NCI-H2227 treated with DMSO at 0.1 percent for 48 hours (cell line): ENCODE data around the gene ROMO1.
"Not testable (repeated sequence)": the region's sequence is repeated elsewhere in the genome, so short reads cannot be mapped to it uniquely, and the experiment has no call there.

Experiments
- DNase-seq: peaks from one replicate; lab custom pipeline; 2025; lab: John Stamatoyannopoulos, UW

ROMO1 gene

GRCh38 chr20:35731469-35731788, 32.2 kb downstream of the ROMO1 start:
- DNase-seq: no peak

GRCh38 chr20:35731862-35732643, 32.8 kb downstream of the ROMO1 start:
- DNase-seq: no peak

- DNase-seq: no peak
These were observed 33.4 kb downstream of the ROMO1 start for GRCh38 chr20:35732644-35732982.

GRCh38 chr20:35734374-35734773, 35.2 kb downstream of the ROMO1 start:
- DNase-seq: no peak

- no peak for DNase-seq
These were observed 35.8 kb downstream of the ROMO1 start for GRCh38 chr20:35734777-35735649.

DNA sequence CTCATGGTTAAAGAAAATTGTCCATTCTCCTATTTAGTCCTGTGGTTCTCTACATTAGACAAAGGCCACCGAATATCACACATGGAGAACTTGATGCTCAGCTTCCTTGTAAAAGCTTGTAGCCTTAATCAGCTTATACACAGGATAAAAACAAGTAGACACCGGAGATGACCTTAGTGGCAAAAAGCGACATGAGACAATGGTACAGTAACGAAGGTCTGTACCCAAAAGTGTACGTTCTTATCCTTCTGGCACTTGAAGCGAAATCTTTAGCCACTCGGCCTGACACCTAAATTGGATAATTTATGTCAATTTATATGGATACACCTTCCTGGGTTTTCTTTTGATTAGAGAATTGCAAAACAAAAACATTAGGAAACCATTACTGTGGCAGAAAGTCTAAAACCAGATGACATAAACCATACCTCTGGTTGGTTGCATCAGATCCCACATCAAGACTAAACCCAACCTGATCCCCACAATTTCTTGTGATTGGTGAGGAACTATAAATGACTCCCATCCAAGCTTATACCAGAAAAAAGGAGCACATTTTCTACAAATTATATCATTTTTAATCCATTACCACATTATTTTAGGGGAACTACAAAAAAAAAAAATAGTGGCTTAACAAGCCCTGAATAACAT, 36.7 kb downstream of the ROMO1 start:
- no peak for DNase-seq

DNA sequence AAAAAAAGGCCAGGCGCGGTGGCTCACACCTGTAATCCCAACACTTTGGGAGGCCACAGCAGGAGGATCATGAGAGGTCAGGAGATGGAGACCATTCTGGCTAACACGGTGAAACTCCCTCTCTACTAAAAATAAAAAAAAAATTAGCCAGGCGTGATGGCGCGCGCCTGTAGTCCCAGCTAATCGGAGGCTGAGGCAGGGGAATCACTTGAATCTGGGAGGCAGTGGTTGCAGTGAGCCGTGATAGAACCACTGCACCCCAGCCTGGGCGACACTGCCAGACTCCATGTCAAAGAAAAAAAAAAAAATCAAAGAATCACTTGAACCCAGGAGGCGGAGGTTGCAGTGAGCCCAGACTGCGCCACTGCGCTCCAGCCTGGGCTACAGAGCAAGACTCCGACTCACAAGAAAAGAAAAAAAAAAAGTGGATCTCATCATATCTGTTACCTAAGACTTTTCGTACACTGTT, 38.7 kb downstream of the ROMO1 start:
- no peak for DNase-seq

DNA sequence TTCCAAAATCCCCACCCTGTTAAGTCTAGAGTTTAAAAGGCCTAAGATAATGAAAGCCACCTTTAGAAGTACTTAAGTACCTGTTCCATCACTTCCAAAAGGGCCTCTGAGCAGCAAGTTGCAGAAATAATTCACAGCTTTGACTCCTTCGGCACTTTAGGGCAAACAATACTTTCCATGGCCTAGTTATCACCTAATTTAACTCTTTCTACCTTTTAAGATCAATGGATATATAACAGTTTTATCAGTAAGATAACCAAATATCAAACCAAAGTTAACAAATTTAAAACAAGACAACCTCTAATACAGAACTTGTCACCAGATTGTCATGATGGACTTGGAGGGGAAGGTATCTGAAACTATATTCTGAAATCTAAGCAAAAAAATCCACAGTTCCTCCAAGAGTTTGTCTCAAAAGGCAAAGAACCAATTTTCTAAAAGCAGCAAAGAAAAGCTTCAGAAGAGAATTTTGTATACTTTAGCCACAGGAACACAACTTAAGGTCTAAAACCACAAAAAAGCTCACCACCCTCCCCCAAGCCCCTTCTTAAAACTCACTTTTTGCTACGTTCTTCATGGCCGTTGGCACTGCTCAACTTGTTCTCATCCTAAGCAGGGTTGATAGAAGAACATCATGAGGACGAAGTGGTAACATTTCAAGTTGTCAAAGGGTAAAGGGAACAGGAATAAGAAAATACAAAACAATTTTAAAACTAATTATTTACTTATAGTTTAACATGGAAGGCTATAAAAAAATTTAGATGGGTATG, 39.4 kb downstream of the ROMO1 start:
- DNase-seq: no peak

GRCh38 chr20:35739294-35740163, 40.3 kb downstream of the ROMO1 start:
- DNase-seq: no peak

GRCh38 chr20:35741892-35742740, 42.9 kb downstream of the ROMO1 start, which contains the start of gene RBM39:
TSS of gene RBM39 (minus strand) at chr20:35742260. CDS start at chr20:35740874, 1,386 bp downstream.
- peak; percentile 100 for DNase-seq

DNA sequence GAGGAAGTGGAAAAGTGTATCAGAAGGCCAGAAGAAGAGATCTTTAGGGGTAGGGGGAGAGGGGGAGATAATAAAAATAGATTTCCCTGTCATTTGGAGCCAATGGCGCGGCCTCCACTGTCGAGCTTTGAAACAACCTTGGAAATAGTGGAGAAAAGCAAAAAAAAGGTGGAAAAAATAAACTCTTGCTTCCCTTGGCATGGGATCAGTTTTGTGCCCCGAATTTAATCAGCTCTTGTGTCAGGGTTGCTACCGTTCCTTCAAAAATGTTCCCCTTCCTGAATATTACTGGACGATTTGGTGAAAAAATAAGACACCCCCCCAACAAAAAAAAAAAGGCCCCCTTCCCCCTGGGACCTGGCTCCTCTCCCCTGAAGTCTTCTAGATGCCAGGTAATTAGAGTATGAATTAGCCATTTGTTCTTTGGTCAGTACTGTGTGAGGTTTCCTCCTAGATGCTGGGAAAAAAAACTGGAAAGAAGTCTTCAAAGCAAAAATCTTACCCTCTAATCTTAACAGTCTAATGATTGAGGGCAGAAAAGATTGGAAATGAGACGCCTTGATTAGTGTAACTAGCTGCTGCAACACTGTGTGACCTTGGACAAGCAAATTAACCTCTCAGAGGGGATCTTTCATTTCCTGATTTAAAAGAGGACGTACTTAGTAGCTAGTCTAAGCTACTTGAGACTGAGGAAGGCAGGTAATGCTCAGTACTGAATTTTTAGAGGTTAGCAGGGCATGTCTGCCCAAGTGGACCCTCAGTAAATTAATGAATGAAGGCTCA, 43.7 kb downstream of the ROMO1 start:
- DNase-seq: peak; percentile 41

DNA sequence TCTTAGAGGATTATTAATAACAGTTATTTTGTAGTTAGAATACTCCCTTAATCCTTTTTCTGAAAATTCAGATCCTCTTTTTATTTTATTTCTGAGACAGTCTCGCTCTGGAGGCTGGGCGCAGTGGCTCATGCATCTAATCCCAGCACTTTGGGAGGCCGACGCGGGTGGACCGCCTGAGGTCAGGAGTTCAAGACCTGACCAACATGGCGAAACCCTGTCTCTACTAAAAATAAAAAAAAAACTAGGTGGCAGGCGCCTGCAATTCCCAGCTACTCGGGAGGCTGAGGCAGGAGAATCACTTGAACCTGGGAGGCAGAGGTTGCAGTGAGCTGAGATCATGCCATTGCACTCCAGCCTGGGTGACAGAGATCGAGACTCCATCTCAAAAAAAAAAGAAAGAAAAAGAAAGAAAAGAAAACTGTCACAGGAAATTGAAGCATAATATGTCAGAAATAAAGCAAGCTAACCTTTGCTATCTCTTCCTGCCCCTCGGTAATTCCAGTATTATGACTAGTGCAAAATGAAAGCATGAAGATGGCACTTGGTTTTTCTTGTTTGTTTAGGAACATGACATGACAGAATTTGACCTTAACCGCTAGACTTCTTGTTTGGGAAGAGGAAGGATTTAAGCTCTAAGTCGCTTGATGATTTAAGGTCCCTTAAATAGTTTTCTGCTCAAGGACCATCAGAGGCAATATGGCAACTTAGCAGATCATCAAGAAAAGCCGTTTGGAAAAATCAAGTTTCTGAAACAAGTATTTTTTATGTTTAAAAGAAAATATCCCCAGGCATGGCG, 44.7 kb downstream of the ROMO1 start:
- DNase-seq: peak; percentile 16

- DNase-seq: not testable (repeated sequence)
These were observed 45.3 kb downstream of the ROMO1 start for GRCh38 chr20:35744492-35744841.
